Gastroesophageal sphincter (tissue), 4 donors: ENCODE measurements around the gene KIF17. TPM values are rescaled to one million over a fixed set of nuclear protein-coding genes. Genes with fewer than 3 reads are reported as not detected.

Experiments used
- ATAC-seq: fragments of 150-250 bp; one replicate; pipeline ENCODE4 v1.9.1; 2016; ENCODE audit warnings: mild to moderate bottlenecking, moderate library complexity
- H3K27ac ChIP-seq, 4 donors: fragments of 200-600 bp; sonication (generic) in 3 of 4; 1 replicate in 3 of 4; 2 replicates in 1 of 4; pipeline ENCODE4 v1.5.1; 2016 to 2019
- H3K27me3 ChIP-seq: fragments of 200-600 bp; sonication (generic); one replicate; pipeline ENCODE4 v1.5.1; 2019
- H3K36me3 ChIP-seq, 2 donors: fragments of 200-600 bp; sonication (generic); one replicate each; pipeline ENCODE4 v1.5.1; 2019; ENCODE audit warnings: control low read depth in 1 of 2
- H3K4me1 ChIP-seq, 3 donors: fragments of 200-600 bp; sonication (generic); 1 replicate in 2 of 3; 2 replicates in 1 of 3; pipeline ENCODE4 v1.5.1; 2016 to 2019; ENCODE audit warnings: control low read depth in 2 of 3
- H3K4me3 ChIP-seq, 2 donors: fragments of 200-600 bp; sonication (generic); one replicate each; pipeline ENCODE4 v1.5.1; 2019; ENCODE audit warnings: mild to moderate bottlenecking in 1 of 2, moderate library complexity in 1 of 2
- H3K9me3 ChIP-seq, 3 donors: fragments of 200-600 bp; sonication (generic); one replicate each; pipeline ENCODE4 v1.5.1; 2017 to 2019; ENCODE audit warnings: control low read depth in 2 of 3
- EP300 ChIP-seq: sonication (generic); formaldehyde crosslinking; IDR thresholded peaks from one replicate; pipeline ENCODE4 v1.6.1; 2017; ENCODE audit warnings: antibody characterized with exemption, mild to moderate bottlenecking
- POLR2A ChIP-seq, 2 donors: fragments of 450-650 bp; IDR thresholded peaks; one replicate each; pipeline ENCODE4 v1.6.1; 2017; ENCODE audit warnings: antibody characterized with exemption in 2 of 2, mild to moderate bottlenecking in 2 of 2, moderate library complexity in 1 of 2
- POLR2AphosphoS5 ChIP-seq: sonication (generic); formaldehyde crosslinking; IDR thresholded peaks from one replicate; pipeline ENCODE4 v1.6.1; 2017; ENCODE audit warnings: antibody characterized with exemption
- WGBS, 2 donors: methylation state at CpG; one replicate each; pipeline ENCODE4 v1.1.5; 2018; ENCODE audit warnings: low coverage in 1 of 2; 5-methylcytosine and 5-hydroxymethylcytosine counted together
- total RNA-seq, 4 donors: library from RNA; depleted of rRNA; stranded (reverse); fragments of >200 nt; gene quantifications; one replicate each; pipeline ENCODE4 v1.1.0, GENCODE V29; 2016
- TF ChIP-seq, protein P1 (sequence below), 4 experiments: fragments of 200-600 bp in 2 of 4; fragments of 450-650 bp in 2 of 4; sonication (generic) in 1 of 4; IDR thresholded peaks; one replicate each; pipeline ENCODE4 v1.5.1; 2017 to 2019; ENCODE audit warnings: antibody characterized with exemption in 4 of 4, mild to moderate bottlenecking in 2 of 4, moderate library complexity in 2 of 4

The KIF17 gene
- total RNA-seq, 4 donors from 2014 or later = 0.47 to 11.8 (median 7.5) TPM

DNA sequence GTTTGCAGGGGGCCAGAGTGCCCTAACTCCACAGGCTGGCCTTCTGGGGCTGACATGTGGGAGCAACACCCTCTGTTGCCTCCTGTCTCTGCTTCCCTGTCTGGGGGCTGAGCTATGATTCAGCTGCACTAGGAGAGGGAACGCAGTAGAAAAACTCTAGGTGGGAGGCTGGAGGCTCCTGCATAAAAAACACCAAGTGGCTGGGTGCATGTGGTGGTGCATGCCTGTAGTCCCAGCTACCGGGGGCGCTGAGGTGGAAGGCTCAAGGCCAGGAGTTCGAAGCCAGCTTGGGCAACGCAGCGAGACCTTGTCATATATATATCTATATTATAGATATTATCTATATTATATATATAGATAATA, 5.6 kb downstream of the KIF17 start:
- peaks cover 60% of the 10 kb centered on the region for H3K27me3 ChIP-seq
- 75 to 84% methylated on average over 5 to 6 of the region's 6 CpGs for WGBS, 2 donors
- H3K9me3 ChIP-seq = no peaks in the 10 kb centered on the region
- no peak for ATAC-seq
- H3K4me3 ChIP-seq = no peak overlapping the region
- H3K27ac ChIP-seq = no peak overlapping the region
- TF ChIP-seq, protein P1, sequence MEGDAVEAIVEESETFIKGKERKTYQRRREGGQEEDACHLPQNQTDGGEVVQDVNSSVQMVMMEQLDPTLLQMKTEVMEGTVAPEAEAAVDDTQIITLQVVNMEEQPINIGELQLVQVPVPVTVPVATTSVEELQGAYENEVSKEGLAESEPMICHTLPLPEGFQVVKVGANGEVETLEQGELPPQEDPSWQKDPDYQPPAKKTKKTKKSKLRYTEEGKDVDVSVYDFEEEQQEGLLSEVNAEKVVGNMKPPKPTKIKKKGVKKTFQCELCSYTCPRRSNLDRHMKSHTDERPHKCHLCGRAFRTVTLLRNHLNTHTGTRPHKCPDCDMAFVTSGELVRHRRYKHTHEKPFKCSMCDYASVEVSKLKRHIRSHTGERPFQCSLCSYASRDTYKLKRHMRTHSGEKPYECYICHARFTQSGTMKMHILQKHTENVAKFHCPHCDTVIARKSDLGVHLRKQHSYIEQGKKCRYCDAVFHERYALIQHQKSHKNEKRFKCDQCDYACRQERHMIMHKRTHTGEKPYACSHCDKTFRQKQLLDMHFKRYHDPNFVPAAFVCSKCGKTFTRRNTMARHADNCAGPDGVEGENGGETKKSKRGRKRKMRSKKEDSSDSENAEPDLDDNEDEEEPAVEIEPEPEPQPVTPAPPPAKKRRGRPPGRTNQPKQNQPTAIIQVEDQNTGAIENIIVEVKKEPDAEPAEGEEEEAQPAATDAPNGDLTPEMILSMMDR (IDR thresholded peaks at IDR 0.05) = no peak
- no peak for TF ChIP-seq POLR2A (IDR thresholded peaks at IDR 0.05)
- peaks cover 0 to 3% (median 3%) of the 10 kb centered on the region in 3 donors for H3K4me1 ChIP-seq
- H3K36me3 ChIP-seq = no peaks in the 10 kb centered on the region

- Histone ChIP-seq H3K27ac (no peak overlapping the region), H3K36me3 (no peaks in the 10 kb centered on the region), H3K4me1 (no peaks in the 10 kb centered on the region), H3K9me3 (no peaks in the 10 kb centered on the region), H3K4me3 (no peak overlapping the region), H3K27me3 (peaks cover 57% of the 10 kb centered on the region)
- WGBS, 2 donors = 64 to 93% methylated on average over 2 to 3 of the region's 29 CpGs
- TF ChIP-seq EP300 (no peak), POLR2AphosphoS5 (no peak), POLR2A (IDR thresholded peaks at IDR 0.05) (no peak)
- TF ChIP-seq, protein P1 (IDR thresholded peaks at IDR 0.05) = no peak
- no peak for ATAC-seq
These were observed 6.3 kb downstream of the KIF17 start for GRCh38 chr1:20711285-20712214.

DNA sequence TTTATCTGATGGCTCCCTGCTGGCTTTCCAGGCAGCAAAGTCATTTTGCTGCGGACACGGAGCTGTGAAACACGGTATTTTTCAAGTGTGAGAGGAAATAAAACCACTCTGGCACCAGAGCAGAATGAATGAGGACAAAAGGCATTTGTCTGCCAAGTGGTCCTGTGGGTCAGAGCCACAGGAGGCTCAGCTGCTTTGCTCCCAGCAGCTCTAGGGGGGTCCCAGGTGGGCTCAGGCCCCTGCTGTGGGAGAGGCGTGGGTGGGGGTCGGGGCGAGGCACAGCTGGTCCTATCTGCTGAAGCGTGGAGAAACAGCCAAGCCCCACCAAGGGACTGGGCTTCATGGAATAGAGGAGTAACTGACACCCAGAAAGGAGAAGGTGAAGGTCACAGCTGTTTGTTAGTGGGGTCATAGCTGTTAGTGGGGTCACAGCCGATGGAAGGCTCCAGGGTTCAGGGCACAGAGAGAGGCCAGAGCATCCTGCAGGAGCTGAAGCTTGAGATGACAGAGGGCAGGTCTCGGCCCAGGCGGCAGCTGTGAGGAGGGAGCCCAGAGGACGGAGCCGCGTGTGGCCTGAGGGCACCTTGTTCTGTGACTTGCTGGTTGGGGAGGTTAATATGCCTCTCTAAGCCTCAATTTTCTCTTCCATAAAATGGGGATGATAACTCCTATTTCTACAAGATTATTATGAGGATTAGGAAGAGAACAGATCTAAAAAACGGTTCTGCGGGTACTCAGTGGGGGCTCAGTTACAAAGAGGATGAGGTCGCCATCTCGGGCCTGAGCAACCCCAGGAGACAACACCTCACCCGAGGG, 7.1 kb downstream of the KIF17 start:
- Histone ChIP-seq H3K27me3 (peaks cover 49% of the 10 kb centered on the region), H3K9me3 (no peaks in the 10 kb centered on the region), H3K4me1 (no peaks in the 10 kb centered on the region), H3K4me3 (no peak overlapping the region), H3K36me3 (no peaks in the 10 kb centered on the region), H3K27ac (no peak overlapping the region)
- no peak for ATAC-seq
- 60 to 83% methylated on average over 5 to 14 of the region's 18 CpGs for WGBS, 2 donors
- TF ChIP-seq EP300 (no peak), POLR2A (IDR thresholded peaks at IDR 0.05) (no peak)
- TF ChIP-seq, protein P1 (IDR thresholded peaks at IDR 0.05) = no peak

DNA sequence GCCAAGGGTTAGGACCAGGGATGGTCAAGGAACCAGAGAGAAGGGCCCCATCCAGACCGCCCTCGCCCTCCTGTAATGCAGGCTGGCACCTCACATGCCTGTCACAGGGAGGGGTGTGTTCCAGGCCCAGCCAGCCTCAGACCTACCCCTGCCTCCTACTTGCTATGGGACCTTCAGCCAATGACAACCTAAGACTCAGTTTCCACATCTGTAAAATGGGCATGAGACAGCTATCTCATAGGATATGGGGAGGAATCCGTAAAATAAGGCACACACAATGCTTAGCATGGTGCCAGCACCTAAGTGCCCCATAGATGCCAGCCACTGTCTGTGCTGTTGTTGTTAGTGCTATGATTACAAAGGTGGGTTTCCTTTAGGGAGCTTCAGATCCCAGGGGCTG, 7.9 kb downstream of the KIF17 start:
- Histone ChIP-seq H3K9me3 (no peaks in the 10 kb centered on the region), H3K36me3 (no peaks in the 10 kb centered on the region), H3K4me1 (no peaks in the 10 kb centered on the region), H3K27ac (no peak overlapping the region), H3K27me3 (peaks cover 40% of the 10 kb centered on the region), H3K4me3 (no peak overlapping the region)
- TF ChIP-seq, protein P1 (IDR thresholded peaks at IDR 0.05) = no peak
- no peak for TF ChIP-seq POLR2AphosphoS5
- no peak for TF ChIP-seq POLR2A (IDR thresholded peaks at IDR 0.05)
- no peak for TF ChIP-seq EP300
- WGBS, 2 donors = no CpG with 5 or more reads among the region's 3 CpGs
- ATAC-seq = no peak
